ENCODE measurements around the gene TLCD1.
"Not testable (repeated sequence)": the region's sequence is repeated elsewhere in the genome, so short reads cannot be mapped to it uniquely, and the experiment has no call there.

TLCD1 gene

DNA sequence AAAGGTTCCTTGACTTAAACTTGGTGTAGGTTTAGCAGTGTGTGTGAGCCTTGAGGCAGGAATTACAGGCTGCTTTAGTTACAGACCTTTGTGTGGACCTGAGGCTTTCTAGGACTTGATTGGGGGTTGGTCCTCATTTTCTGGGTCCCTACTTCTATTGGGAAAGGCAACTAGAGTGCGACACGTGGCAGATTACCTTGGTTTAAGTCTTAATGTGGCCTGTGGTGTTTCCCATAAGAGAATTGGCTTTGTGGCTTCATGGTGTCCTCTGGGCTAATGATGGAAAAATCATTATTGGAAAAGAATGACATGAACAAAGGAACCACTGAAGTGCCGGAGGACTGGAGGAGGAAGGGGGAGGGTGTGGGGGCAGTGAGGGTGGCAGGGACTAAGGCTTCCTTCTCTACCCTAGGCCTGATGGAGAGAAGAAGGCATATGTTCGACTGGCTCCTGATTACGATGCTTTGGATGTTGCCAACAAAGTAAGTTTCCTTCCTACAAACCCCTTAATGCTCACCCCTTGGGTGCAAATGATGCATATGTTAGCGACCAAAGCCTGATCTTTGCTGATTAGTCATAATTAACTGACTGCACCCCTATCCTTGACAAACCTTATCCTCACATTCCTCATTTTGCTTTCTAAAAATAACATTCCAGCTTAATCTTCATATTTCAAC, 2.7 kb downstream of the TLCD1 start:
- DNase-seq = no peak
- H3K27me3 ChIP-seq = no peaks in the 10 kb centered on the region
- no peak for TF ChIP-seq CTCF (IDR thresholded peaks at IDR 0.05)
- H3K36me3 ChIP-seq = peaks cover 36 to 38% (median 37%) of the 10 kb centered on the region in 3 donors
- H3K27ac ChIP-seq = no peak overlapping the region
- H3K9me3 ChIP-seq = no peaks in the 10 kb centered on the region
- intact Hi-C loops (cut with DNase I; ENCODE audit: low total_unique reads) = no loop called here
- no peak overlapping the region for H3K4me3 ChIP-seq
- peaks cover 4 to 65% (median 50%) of the 10 kb centered on the region in 4 donors for H3K4me1 ChIP-seq

DNA sequence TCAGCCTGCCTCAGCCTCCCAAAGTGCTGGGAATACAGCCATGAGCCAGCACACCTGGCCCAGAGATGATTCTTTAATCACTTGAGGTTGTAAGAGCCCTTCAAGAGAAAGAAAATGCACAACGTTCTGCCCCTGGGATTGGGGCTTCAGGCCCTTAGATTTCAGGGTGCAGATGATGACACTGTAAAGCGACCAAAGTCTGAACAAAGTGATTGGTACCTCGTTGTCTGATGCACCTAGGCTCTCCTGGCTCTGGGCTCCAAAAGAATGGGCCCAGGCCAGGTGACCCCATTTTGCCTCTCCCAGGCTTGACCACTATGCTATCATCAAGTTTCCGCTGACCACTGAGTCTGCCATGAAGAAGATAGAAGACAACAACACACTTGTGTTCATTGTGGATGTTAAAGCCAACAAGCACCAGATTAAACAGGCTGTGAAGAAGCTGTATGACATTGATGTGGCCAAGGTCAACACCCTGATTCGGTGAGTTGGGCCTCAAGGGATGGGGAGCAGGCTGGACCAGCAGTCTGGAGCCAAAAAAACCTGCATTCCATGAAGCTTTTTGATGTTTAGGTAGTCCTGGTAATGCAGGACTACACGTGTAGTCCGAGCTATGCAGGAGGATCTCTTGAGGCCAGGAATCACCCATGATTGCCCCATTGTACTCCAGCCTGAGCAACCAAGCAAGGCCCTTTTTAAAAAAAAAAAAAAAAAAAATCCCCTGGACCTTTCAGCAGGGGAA, 3.4 kb downstream of the TLCD1 start:
- peaks cover 36 to 38% (median 37%) of the 10 kb centered on the region in 3 donors for H3K36me3 ChIP-seq
- H3K9me3 ChIP-seq = no peaks in the 10 kb centered on the region
- H3K27ac ChIP-seq = no peak overlapping the region
- no peak for DNase-seq
- H3K4me1 ChIP-seq = peaks cover 4 to 63% (median 53%) of the 10 kb centered on the region in 4 donors
- intact Hi-C loops (cut with DNase I; ENCODE audit: low total_unique reads) = no loop called here
- H3K4me3 ChIP-seq = no peak overlapping the region
- no peak for TF ChIP-seq CTCF (IDR thresholded peaks at IDR 0.05)
- H3K27me3 ChIP-seq = no peaks in the 10 kb centered on the region

DNA sequence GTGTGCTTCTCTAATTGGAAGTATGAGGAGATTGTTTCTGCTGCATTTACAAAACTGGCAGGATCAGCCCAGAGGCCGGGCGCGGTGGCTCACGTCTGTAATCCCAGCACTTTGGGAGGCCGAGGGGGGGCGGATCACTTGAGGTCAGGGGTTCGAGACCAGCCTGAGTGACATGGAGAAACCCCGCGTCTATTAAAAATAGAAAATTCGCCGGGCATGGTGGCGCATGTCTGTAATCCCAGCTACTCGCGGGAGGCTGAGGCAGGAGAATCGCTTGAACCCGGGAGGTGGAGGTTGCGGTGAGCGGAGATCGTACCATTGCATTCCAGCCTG, 5.1 kb downstream of the TLCD1 start:
- DNase-seq; H3K9me3 ChIP-seq; H3K27me3 ChIP-seq; intact Hi-C loops (cut with DNase I; ENCODE audit: low total_unique reads): not testable (repeated sequence)
- peak overlapping the region; percentile 81 to 86 for H3K4me3 ChIP-seq
- peaks cover 36 to 38% (median 37%) of the 10 kb centered on the region in 3 donors for H3K36me3 ChIP-seq
- H3K4me1 ChIP-seq = peaks cover 4 to 62% (median 54%) of the 10 kb centered on the region in 4 donors
- peak overlapping the region; percentile 96 to 98 for H3K27ac ChIP-seq

- intact Hi-C loops (cut with DNase I; ENCODE audit: low total_unique reads) = no loop called here
- Histone ChIP-seq H3K36me3 (peaks cover 37 to 43% (median 39%) of the 10 kb centered on the region in 3 donors), H3K4me1 (peaks cover 0 to 60% (median 53%) of the 10 kb centered on the region in 4 donors), H3K27me3 (no peaks in the 10 kb centered on the region), H3K9me3 (no peaks in the 10 kb centered on the region), H3K27ac (peak overlapping the region; percentile 96 to 98), H3K4me3 (peak overlapping the region; percentile 81 to 86)
- no peak for TF ChIP-seq CTCF (IDR thresholded peaks at IDR 0.05)
- DNase-seq = no peak
Observed at GRCh38 chr17:28720247-28720996, 5.6 kb downstream of the TLCD1 start.

GRCh38 chr17:28719021-28719433, 7.0 kb downstream of the TLCD1 start:
- Histone ChIP-seq H3K27me3 (no peaks in the 10 kb centered on the region), H3K36me3 (peaks cover 43 to 50% (median 48%) of the 10 kb centered on the region in 3 donors), H3K9me3 (no peaks in the 10 kb centered on the region), H3K4me1 (peaks cover 0 to 54% (median 49%) of the 10 kb centered on the region in 4 donors), H3K27ac (peak overlapping the region; percentile 96 to 98), H3K4me3 (peak overlapping the region; percentile 81 to 86)
- no peak for TF ChIP-seq CTCF (IDR thresholded peaks at IDR 0.05)
- intact Hi-C loops (cut with DNase I; ENCODE audit: low total_unique reads) = no loop called here
- no peak for DNase-seq

All from tibial artery (tissue), 4 donors.